ENCODE data around the gene CCDC90B. TPM values are rescaled to one million over a fixed set of nuclear protein-coding genes. Genes with fewer than 3 reads are reported as not detected.

CCDC90B gene
- total RNA-seq, 2 donors from 2014 or later = 64.2 to 105 TPM

DNA sequence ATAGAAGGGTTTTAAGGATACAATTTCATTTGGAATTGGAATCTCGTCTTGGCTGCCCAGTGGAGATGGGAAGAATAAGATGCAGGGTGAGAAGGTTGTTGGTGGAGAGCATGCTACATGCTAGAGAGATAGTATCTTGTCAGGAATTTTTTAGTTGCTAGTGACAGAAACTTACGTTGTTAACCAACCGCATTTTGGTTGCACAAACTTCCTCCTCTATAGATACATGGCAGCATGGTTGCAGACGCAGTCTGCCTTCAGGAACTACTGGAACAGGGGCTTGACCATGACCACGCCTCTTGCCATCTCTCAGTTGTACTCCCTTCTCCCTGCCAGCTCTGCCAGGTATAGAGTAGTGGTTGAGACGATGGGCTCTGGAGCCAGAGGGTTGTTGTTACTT lies 13.5 kb upstream of the CCDC90B start:
- no peaks in the 10 kb centered on the region for H3K27me3 Mint-ChIP-seq (ENCODE audit: insufficient read depth)
- DNase-seq = no peak
- Histone ChIP-seq H3K27me3 (ENCODE audit: control insufficient read depth, insufficient read depth, low read length, poor library complexity, severe bottlenecking) (peaks cover 9% of the 10 kb centered on the region), H3K4me1 (ENCODE audit: control insufficient read depth, insufficient read depth, low read length) (no peaks in the 10 kb centered on the region), H3K36me3 (ENCODE audit: control insufficient read depth, insufficient read depth, low read length) (no peaks in the 10 kb centered on the region), H3K27ac (ENCODE audit: low read depth, low read length) (no peak overlapping the region), H3K4me3 (ENCODE audit: low read length) (no peak overlapping the region), H3K9ac (ENCODE audit: extremely low read depth, low read length, poor library complexity, severe bottlenecking) (no peak overlapping the region), H3K9me3 (ENCODE audit: control insufficient read depth, low read length) (no peaks in the 10 kb centered on the region)
- WGBS, 2 experiments (ENCODE audit: insufficient coverage in 1 of 2, insufficient read length in 1 of 2) = 87 to 93% methylated on average over 4 to 6 of the region's 6 CpGs
- no peak overlapping the region for H3K4me3 Mint-ChIP-seq
- H3K4me1 Mint-ChIP-seq = no peaks in the 10 kb centered on the region
- no peak for TF ChIP-seq CTCF (conservative IDR thresholded peaks at IDR 0.05)
- H3K36me3 Mint-ChIP-seq (ENCODE audit: low read depth) = no peaks in the 10 kb centered on the region
- no peak overlapping the region for H3K27ac Mint-ChIP-seq
- no peaks in the 10 kb centered on the region for H3K9me3 Mint-ChIP-seq

DNA sequence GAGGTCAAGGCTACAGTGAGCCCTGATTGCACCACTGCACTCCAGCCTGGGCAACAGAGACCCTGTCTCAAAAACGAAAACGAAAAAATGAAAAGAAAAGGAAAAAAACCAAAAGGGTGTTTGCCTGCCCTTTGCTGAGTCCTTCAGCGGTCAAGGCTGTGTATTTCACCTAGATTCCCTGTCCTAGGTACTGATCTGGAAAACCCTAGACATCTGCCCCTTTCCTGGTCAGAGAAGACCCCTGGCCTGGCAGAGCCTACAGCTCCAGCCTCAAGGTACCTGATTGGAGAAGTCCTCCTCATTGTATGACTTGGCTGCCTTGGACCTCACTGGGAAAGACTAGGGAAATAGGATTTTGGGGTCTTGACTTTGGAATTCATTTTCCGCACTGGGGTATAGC lies 8.0 kb upstream of the CCDC90B start:
- Histone ChIP-seq H3K36me3 (ENCODE audit: control insufficient read depth, insufficient read depth, low read length) (no peaks in the 10 kb centered on the region), H3K27ac (ENCODE audit: low read depth, low read length) (no peak overlapping the region), H3K4me1 (ENCODE audit: control insufficient read depth, insufficient read depth, low read length) (peaks cover 5% of the 10 kb centered on the region), H3K9me3 (ENCODE audit: control insufficient read depth, low read length) (peaks cover 7% of the 10 kb centered on the region), H3K4me3 (ENCODE audit: low read length) (no peak overlapping the region), H3K27me3 (ENCODE audit: control insufficient read depth, insufficient read depth, low read length, poor library complexity, severe bottlenecking) (peaks cover 9% of the 10 kb centered on the region), H3K9ac (ENCODE audit: extremely low read depth, low read length, poor library complexity, severe bottlenecking) (no peak overlapping the region)
- Mint-ChIP-seq H3K36me3 (ENCODE audit: low read depth) (no peaks in the 10 kb centered on the region), H3K4me3 (no peak overlapping the region), H3K9me3 (peaks cover 4% of the 10 kb centered on the region), H3K4me1 (peaks cover 19% of the 10 kb centered on the region), H3K27me3 (ENCODE audit: insufficient read depth) (no peaks in the 10 kb centered on the region), H3K27ac (no peak overlapping the region)
- TF ChIP-seq CTCF (conservative IDR thresholded peaks at IDR 0.05) = no peak
- DNase-seq = no peak
- 91 to 100% methylated on average over 3 to 4 of the region's 4 CpGs for WGBS, 2 experiments (ENCODE audit: insufficient coverage in 1 of 2, insufficient read length in 1 of 2)

GRCh38 chr11:83293457-83293774 lies 7.2 kb upstream of the CCDC90B start:
- H3K27ac ChIP-seq (ENCODE audit: low read depth, low read length) = no peak overlapping the region

More at GRCh38 chr11:83293457-83293774, 7.2 kb upstream of the CCDC90B start:
- Histone ChIP-seq H3K4me3 (ENCODE audit: low read length) (no peak overlapping the region), H3K36me3 (ENCODE audit: control insufficient read depth, insufficient read depth, low read length) (no peaks in the 10 kb centered on the region), H3K9me3 (ENCODE audit: control insufficient read depth, low read length) (peaks cover 7% of the 10 kb centered on the region), H3K9ac (ENCODE audit: extremely low read depth, low read length, poor library complexity, severe bottlenecking) (no peak overlapping the region), H3K4me1 (ENCODE audit: control insufficient read depth, insufficient read depth, low read length) (peaks cover 5% of the 10 kb centered on the region), H3K27me3 (ENCODE audit: control insufficient read depth, insufficient read depth, low read length, poor library complexity, severe bottlenecking) (peaks cover 9% of the 10 kb centered on the region)
- Mint-ChIP-seq H3K27me3 (ENCODE audit: insufficient read depth) (no peaks in the 10 kb centered on the region), H3K27ac (no peak overlapping the region), H3K9me3 (peaks cover 4% of the 10 kb centered on the region), H3K4me3 (no peak overlapping the region), H3K4me1 (peaks cover 19% of the 10 kb centered on the region), H3K36me3 (ENCODE audit: low read depth) (no peaks in the 10 kb centered on the region)
- no peak for DNase-seq
- 91 to 100% methylated on average over 2 to 4 of the region's 4 CpGs for WGBS, 2 experiments (ENCODE audit: insufficient coverage in 1 of 2, insufficient read length in 1 of 2)
- TF ChIP-seq CTCF (conservative IDR thresholded peaks at IDR 0.05) = no peak

Measured in endodermal cell (in vitro differentiated cells).